Activated naive CD4-positive, alpha-beta T cell treated with anti-CD3 and anti-CD28 coated beads for 36 hours (primary cell): Measurements from ENCODE around the gene ABCA7. TPM values are rescaled to one million over a fixed set of nuclear protein-coding genes. Genes with fewer than 3 reads are reported as not detected.
A peak's percentile ranks its signal among the peaks of the same experiment; 100 is the strongest.

Source experiments
- CTCF ChIA-PET: fragments of 350-600 bp; sonication (Branson Sonifier 250); formaldehyde crosslinking; loops from one replicate; lab custom pipeline; 2021; ENCODE audit warnings: antibody characterized with exemption; lab: Charles Lee
- DNase-seq: peaks from one replicate; pipeline ENCODE4 v3.0.0-alpha.2; 2020
- H3K27ac Mint-ChIP-seq: one replicate; pipeline ENCODE4 v1.8.0; 2021; ENCODE audit warnings: mild to moderate bottlenecking, mixed read lengths
- H3K27me3 Mint-ChIP-seq: one replicate; pipeline ENCODE4 v1.8.0; 2021; ENCODE audit warnings: low read depth, mixed read lengths
- H3K36me3 Mint-ChIP-seq: one replicate; pipeline ENCODE4 v1.8.0; 2021; ENCODE audit warnings: low read depth, mixed read lengths
- H3K4me1 Mint-ChIP-seq: one replicate; pipeline ENCODE4 v1.8.0; 2021; ENCODE audit warnings: low read depth, mixed read lengths
- H3K4me3 Mint-ChIP-seq: one replicate; pipeline ENCODE4 v1.8.0; 2021; ENCODE audit warnings: mild to moderate bottlenecking, moderate library complexity, mixed read lengths
- H3K9me3 Mint-ChIP-seq: one replicate; pipeline ENCODE4 v1.8.0; 2021; ENCODE audit warnings: mixed read lengths
- intact Hi-C: fragments of 100-400 bp; cut with micrococcal nuclease; formaldehyde crosslinking; loops from one replicate; pipeline ENCODE4 v1.15.1; 2023
- total RNA-seq, 2 experiments: library from RNA; stranded (reverse); gene quantifications; one replicate each; pipeline ENCODE4 v1.2.3, GENCODE V29; 2021

Gene ABCA7
- total RNA-seq, 2 experiments from 2014 or later = 24.4 to 30.1 TPM

- Mint-ChIP-seq H3K4me1 (peaks cover 32% of the 10 kb centered on the region), H3K9me3 (no peaks in the 10 kb centered on the region), H3K27me3 (no peaks in the 10 kb centered on the region), H3K4me3 (peak overlapping the region; percentile 46), H3K27ac (no peak overlapping the region), H3K36me3 (peaks cover 6% of the 10 kb centered on the region)
- intact Hi-C loops = no loop called here
- DNase-seq = no peak
- CTCF ChIA-PET = interaction anchor here (0.9 to 1.1 kb wide), 2 partner anchors 25 to 88 kb away, joined by 3 read pairs; no protein-coding TSS in a partner anchor
Measured at GRCh38 chr19:1105873-1106840, 66.2 kb downstream of the ABCA7 start.

DNA sequence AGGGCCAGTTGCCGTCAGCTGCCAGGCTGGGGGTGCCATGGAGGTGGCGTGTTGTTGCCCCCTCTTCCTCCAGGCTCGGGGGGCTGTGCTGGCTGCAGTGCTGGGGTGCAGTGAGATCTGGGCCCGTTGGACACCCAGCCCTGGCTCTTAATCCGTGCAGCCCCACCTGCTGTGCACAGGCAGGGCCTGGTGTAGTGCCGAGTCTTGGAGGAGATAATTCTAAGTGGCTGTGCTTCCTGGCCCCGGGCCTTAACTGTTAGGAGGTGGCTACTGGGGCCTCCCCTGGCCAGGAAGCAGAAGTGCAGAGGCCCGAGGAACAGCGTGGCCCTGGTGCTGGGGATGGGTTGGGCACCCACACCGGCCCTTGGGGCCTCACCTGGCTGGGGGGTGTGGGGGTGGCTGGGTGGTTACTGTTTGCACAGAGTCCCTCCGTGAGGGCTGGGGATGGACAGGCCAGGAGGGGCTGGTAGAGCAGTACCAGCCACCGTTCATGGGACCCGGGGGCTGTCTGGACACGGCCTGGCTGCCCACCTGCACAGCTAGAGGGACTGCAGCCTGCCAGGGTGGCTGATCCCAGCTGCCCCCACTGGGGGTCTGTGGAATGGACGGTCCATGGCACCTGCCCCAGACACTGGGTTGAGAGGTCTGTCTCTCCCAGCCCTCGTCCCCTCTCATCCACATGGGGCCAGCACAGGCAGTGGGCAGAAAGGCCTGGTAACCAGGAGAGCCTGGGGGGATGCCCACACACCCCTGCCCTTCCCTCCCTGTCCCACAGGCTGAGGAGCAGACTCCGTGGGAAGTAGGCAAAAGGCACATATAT lies 67.1 kb downstream of the ABCA7 start:
- H3K4me3 Mint-ChIP-seq = peak overlapping the region; percentile 32
- no peaks in the 10 kb centered on the region for H3K9me3 Mint-ChIP-seq
- H3K4me1 Mint-ChIP-seq = peaks cover 23% of the 10 kb centered on the region
- intact Hi-C loops = no loop called here
- CTCF ChIA-PET = interaction anchor here (0.5 to 1.1 kb wide), 2 partner anchors 24 to 79 kb away, joined by 3 read pairs; no protein-coding TSS in a partner anchor
- H3K27me3 Mint-ChIP-seq = no peaks in the 10 kb centered on the region
- peak overlapping the region; percentile 8 for H3K27ac Mint-ChIP-seq
- peaks cover 6% of the 10 kb centered on the region for H3K36me3 Mint-ChIP-seq
- no peak for DNase-seq

- Mint-ChIP-seq H3K4me1 (peaks cover 16% of the 10 kb centered on the region), H3K4me3 (no peak overlapping the region), H3K27me3 (no peaks in the 10 kb centered on the region), H3K9me3 (no peaks in the 10 kb centered on the region), H3K27ac (no peak overlapping the region), H3K36me3 (peaks cover 6% of the 10 kb centered on the region)
- intact Hi-C loops = no loop called here
- CTCF ChIA-PET = interaction anchor here (0.5 kb wide), 1 partner anchor 79 kb away, joined by 3 read pairs; no protein-coding TSS in a partner anchor
- DNase-seq = no peak
Measured at GRCh38 chr19:1107661-1108261, 67.9 kb downstream of the ABCA7 start.

GRCh38 chr19:1108291-1109031 lies 68.6 kb downstream of the ABCA7 start:
- intact Hi-C loops = no loop called here
- Mint-ChIP-seq H3K27ac (no peak overlapping the region), H3K4me3 (no peak overlapping the region), H3K27me3 (no peaks in the 10 kb centered on the region), H3K9me3 (no peaks in the 10 kb centered on the region), H3K36me3 (peaks cover 6% of the 10 kb centered on the region), H3K4me1 (peaks cover 10% of the 10 kb centered on the region)
- no peak for DNase-seq
- CTCF ChIA-PET = no interaction called here

- H3K4me3 Mint-ChIP-seq = no peak overlapping the region
- DNase-seq = no peak
- H3K4me1 Mint-ChIP-seq = peaks cover 10% of the 10 kb centered on the region
- H3K27ac Mint-ChIP-seq = no peak overlapping the region
- H3K9me3 Mint-ChIP-seq = no peaks in the 10 kb centered on the region
- no peaks in the 10 kb centered on the region for H3K27me3 Mint-ChIP-seq
- intact Hi-C loops = no loop called here
- peaks cover 6% of the 10 kb centered on the region for H3K36me3 Mint-ChIP-seq
- CTCF ChIA-PET = no interaction called here
Measured at GRCh38 chr19:1109032-1109551, 69.2 kb downstream of the ABCA7 start.

DNA sequence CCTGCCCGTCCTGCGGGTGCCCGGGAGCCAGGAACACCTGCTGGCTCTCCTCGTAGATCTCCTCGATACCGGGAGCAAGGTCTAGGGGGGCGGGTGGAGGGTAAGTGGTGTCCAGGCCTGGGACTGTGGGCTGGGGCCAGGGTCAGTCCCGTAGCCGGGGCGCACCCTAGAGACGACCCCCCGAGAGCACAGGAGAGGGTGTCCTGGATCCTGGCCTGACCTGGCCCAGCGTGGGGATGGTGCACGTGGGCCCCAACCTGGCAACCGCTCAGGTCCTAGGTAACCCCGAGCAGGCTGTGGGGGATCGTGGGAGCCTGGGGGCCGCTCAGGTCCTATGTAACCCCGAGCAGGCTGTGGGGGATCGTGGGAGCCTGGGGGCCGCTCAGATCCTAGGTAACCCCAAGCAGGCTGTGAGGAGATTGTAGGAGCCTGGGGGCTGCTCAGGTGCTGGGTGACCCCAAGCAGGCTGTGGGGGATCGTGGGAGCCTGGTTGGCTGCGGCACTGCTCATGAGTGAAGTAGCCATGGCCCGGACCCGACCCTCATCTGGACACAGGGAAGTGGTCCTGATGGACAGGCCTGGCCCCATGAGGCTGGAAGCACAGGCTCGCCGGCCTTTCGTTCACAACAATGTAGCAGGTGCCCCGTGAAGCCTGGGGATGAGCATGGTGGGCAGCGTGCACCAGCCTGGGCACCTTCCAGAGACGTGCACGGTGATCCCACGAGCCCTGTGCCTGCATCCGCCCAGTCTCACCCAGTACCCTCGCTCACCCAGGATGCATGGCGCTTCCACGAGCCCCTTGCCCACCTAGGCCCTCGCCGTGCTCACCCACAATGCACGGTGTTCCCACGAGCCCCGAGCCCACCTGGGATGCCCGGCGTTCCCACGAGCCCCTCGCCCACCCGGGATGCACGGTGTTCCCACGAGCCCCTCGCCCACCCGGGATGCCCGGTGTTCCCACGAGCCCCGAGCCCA lies 70.1 kb downstream of the ABCA7 start:
- H3K27ac Mint-ChIP-seq = no peak overlapping the region
- CTCF ChIA-PET = no interaction called here
- no peaks in the 10 kb centered on the region for H3K27me3 Mint-ChIP-seq
- peaks cover 13% of the 10 kb centered on the region for H3K4me1 Mint-ChIP-seq
- no peaks in the 10 kb centered on the region for H3K9me3 Mint-ChIP-seq
- H3K4me3 Mint-ChIP-seq = no peak overlapping the region
- peaks cover 9% of the 10 kb centered on the region for H3K36me3 Mint-ChIP-seq
- DNase-seq = no peak
- intact Hi-C loops = no loop called here

DNA sequence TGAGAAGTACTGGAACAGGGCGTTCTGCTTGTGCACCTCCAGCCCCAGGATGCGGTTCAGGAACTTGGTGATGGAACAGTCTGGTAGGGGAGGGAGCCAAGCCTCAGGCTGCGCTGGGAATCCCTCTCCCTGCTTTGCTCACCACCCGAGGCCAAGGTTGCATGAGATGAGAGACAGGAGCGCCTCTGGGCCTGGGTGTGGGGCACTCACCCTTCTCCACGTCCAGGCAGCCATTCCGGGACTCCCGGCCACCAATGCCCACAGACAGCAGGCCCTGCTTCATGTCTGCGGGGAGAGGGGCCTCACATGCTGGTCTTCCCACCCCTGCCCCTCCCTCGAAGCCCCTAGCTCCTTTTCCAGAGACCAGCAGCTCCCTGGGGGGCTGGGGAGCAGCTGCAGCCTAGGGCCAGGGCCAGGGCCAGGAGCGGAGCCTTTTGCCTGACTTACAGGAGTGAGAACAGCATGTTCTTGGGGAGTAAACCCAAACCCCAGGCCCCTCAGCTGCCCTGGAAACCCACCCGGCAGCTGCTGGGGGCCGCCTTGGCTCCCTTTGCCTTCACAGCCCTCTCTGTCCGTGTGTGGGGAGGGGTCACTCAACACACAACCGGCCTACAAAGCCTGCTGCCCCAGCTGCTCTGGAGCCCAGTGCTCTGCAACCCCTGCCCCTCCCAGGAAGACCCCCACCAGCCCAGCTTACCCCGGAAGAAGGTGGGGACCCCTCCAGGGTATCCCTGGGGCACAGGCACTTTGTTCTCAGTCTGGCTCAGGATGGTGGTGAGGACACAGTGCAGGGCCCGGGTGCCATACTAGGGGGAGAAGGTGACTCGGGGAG lies 71.1 kb downstream of the ABCA7 start:
- intact Hi-C loops = no loop called here

DNA sequence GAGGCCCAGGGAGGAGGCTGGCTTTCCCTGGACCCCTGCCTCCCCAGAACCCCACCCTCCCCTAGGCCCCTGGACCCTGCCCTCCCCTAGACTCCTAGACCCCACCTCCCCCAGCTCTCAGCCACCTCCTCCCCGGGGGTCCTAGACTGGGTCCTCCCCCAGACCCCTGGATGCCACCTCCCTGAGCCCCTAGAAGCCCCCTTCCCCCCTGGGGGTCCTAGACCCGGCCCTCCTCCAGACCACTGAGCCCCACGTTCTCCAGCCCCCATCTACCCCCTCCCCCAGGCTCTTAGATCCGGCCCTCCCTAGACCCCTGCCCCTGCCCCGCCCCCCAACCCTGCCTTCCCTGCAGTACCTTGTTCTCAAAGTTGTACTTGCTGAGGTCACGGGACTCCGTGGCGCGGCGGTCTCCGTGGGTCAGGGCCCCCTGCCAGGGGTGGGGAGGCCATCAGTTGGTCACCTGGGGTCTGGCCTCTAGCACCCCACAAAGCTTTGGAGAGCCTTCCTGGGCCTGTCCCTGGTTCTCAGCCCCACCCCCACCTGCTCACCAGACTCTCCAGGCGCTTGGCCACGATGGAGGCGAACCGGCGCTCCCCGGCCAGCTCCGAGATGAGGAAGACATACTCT lies 71.8 kb downstream of the ABCA7 start:
- Mint-ChIP-seq H3K27me3 (no peaks in the 10 kb centered on the region), H3K4me3 (no peak overlapping the region), H3K27ac (no peak overlapping the region), H3K36me3 (peaks cover 7% of the 10 kb centered on the region), H3K4me1 (peaks cover 6% of the 10 kb centered on the region), H3K9me3 (no peaks in the 10 kb centered on the region)
- CTCF ChIA-PET = interaction anchor here (1.5 to 2.0 kb wide), 2 partner anchors 21 to 82 kb away, joined by 4 to 5 read pairs; no protein-coding TSS in a partner anchor
- DNase-seq = no peak
- intact Hi-C loops = no loop called here

More for the DNA sequence above, 71.1 kb downstream of the ABCA7 start:
- CTCF ChIA-PET = interaction anchor here (1.5 kb wide), 1 partner anchor 82 kb away, joined by 5 read pairs; no protein-coding TSS in a partner anchor
- Mint-ChIP-seq H3K9me3 (no peaks in the 10 kb centered on the region), H3K4me1 (peaks cover 7% of the 10 kb centered on the region), H3K36me3 (peaks cover 9% of the 10 kb centered on the region), H3K4me3 (no peak overlapping the region), H3K27ac (no peak overlapping the region), H3K27me3 (no peaks in the 10 kb centered on the region)
- no peak for DNase-seq

- Mint-ChIP-seq H3K4me1 (peaks cover 6% of the 10 kb centered on the region), H3K36me3 (peaks cover 6% of the 10 kb centered on the region), H3K27me3 (no peaks in the 10 kb centered on the region), H3K27ac (no peak overlapping the region), H3K4me3 (no peak overlapping the region), H3K9me3 (no peaks in the 10 kb centered on the region)
- CTCF ChIA-PET = interaction anchor here (1.4 to 2.2 kb wide), 5 partner anchors 11 to 126 kb away, joined by 3 to 11 read pairs (median 5); no protein-coding TSS in a partner anchor
- intact Hi-C loops = no loop called here
- no peak for DNase-seq
Measured at GRCh38 chr19:1112268-1113029, 72.5 kb downstream of the ABCA7 start.
